Ishikawa (cell line): ENCODE data around the gene PCBP3.

ENCODE experiments used
- EGR1 ChIP-seq: IDR thresholded peaks from 2 replicates; pipeline ENCODE4 v1.6.1; 2012
- RAD21 ChIP-seq: IDR thresholded peaks from 2 replicates; pipeline ENCODE4 v1.6.1; 2012; ENCODE audit warnings: low read depth
- YY1 ChIP-seq: IDR thresholded peaks from 2 replicates; pipeline ENCODE4 v1.6.1; 2012; ENCODE audit warnings: low read depth

DNA sequence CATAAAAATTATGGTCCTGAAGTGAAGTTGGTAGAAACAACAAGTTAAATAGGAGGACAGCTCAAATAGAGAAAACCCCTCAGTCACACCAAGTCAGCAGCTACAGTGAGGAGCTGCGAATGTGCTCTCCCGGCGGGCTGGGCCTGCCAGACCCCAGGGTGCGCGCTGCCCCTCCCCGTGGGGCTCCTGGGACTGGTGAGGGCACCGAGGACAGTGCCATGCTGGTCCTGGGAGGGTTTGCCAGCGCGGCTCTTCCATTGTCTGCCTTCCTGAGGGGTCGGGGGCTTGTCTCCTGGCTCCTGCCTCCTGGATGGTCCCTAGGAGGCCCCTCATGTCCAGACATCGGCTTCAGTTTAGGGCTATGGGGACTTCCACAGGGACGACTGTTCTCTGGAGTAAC, 121.8 kb downstream of the PCBP3 start:
- TF ChIP-seq RAD21 (no peak), EGR1 (no peak), YY1 (no peak)
